ENCODE measurements around the gene FER. TPM values are rescaled to one million over a fixed set of nuclear protein-coding genes. Genes with fewer than 3 reads are reported as not detected.

The FER gene

Small RNAs within 50 kb of the gene (small RNA-seq; reads per million reads assigned to genes)
- gene AC109481.1 (ENCODE audit: insufficient read depth) (not detected), gene RF00019 (ENCODE audit: insufficient read depth) (not detected), gene RNU6-47P (ENCODE audit: insufficient read depth) (not detected)

Data from mesendoderm (in vitro differentiated cells).